Measurements from ENCODE around the gene STAM2.
A peak's percentile ranks its signal among the peaks of the same experiment; 100 is the strongest.
"Not testable (repeated sequence)": the region's sequence is repeated elsewhere in the genome, so short reads cannot be mapped to it uniquely, and the experiment has no call there.

STAM2 gene

DNA sequence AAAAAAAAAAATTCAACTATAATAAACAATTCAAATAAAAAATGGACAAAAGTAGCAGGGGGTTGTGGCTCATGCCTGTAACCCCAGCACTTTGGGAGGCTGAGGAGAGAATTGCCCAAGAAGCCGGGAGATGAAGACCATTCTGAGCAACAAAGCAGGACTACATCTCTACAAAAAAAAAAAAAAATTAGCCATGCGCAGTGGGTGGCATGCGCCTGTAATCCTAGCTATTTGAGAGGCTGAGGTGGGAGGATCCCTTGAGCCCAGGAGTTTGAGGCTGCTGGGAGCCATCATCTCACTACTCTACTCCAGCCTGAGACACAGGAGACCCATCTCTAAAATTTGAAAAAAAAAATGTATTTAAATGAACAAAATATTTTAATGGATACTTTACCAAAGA is 72.3 kb downstream of the STAM2 start:
- no peak for DNase-seq

DNA sequence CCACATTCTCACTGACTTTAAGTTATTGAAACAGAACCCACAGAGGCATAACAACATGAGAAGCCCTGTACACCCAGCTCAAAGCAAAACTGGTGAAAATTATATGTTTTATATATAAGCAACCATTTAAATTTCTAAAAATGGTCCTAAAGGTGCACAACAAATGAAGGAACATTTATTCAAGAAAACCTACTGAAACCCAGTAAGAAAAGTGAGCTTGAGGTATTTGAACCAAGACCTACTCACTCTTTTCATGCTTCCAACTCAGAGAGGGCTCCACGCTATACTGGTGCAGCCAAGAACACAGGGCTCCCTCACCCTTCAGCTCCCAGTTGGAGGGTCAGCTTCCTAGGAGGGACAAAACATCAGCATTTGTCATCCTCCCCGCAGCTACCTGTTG is 74.6 kb downstream of the STAM2 start:
- DNase-seq, result no peak

DNA sequence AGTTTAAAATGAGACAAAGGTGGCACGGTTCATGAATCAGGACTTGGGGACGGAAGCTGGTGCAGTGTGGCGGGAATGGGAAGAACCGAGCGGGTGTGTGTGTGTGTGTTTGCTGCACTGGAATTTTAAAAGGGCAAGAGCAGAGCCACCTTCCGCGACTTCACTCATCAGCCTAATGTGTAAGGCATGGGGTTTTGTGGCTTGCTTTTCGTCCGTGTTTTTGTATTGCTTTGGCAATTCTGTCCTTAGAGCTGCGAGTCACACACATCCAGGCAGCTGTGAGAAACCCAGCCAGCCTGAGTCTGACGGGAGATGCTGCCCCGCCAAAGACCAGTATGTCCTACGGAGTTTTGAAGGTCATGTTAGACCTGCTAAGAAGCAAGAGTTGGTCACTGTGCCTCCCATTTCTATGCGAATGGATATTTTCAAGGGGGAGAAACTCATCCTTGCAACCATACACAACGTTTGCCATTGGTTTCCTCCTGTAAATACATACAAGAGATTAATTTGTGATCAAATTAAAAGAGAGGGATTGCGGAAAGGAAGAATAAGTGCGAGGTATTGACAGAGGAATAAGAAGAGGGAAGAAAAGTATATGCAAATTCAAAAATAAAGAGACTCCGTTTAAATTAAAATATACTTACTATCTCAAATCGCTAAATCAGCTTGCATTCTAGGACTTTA is 76.1 kb downstream of the STAM2 start:
- DNase-seq, result no peak

DNA sequence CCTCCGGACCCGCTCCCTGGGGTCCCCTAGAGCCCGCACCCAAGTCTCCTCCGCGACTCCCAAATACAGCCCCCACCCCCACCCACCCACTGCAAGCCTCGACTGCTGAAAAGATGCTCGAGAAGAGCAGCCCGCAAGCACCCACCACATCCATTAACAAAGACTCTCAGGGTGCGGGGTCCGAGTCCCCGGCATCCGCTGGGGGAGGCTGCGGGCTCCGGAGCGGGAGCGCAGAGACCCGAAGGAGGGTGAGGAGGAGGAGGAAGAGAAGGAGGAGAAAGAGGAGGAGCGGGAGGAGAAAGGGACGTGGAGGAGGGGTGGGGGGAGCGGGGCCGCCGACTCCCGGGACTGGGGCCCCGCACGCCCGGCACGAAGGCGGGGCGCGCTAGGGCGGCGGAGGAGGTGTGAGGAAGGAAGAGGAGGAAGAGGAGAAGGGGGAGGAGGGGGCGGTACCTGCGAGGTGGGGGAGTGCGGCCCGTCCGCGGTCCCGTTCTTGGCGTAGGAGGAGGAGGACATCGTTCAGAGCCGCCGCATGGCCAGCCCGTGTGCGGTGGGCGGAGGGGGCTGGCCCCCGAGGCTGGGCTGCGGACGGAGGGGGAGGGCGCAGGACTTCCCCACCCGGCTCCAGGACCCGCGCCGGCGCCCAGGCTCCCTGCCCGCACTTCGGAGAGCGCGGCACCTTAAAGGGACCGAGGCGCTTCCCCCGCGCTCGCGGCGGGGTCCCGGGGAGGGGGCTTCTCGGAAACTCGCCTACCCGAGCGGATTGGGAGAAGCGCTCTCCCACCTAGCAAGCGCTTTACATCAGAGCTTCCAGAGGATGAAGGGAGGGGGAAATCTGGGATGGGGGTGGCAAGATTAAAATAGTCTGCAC is 76.8 kb downstream of the STAM2 start, which contains the start of gene CACNB4:
Gene CACNB4, minus strand, starts transcription at position 549 of the 871 bp plus-strand sequence.
- no peak for DNase-seq

DNA sequence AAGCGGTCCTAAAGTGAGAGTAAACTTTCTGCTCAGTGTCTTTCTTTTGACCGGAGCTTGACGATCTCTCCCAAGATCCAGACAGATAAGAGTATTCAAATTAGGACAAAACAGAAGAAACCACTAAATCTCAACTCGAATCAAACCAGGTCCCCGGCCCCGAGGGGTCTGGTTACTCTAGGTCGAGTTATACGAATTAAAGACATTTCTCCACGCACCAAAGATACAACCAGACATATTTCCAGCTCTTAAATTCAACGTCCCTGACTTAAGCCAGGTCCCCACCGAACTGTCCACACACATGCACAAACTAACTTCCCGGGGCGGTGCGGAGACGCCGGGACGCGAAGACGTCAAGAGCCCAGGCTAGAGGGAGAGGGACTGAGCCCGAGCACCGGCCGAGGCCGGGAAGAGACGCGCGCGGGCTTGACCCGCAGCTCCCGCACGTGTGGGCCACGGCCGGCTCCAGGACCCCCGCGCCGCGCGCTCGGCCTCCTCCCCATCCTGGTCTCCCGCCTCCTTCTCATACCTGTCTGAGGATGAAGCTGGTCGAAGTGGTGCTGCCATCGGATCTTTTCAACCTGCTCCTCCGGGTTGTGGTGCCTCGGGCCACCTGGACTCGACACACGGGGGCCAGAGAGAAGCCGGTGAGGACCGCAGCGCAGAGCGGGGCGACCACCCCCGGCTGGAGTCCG is 77.6 kb downstream of the STAM2 start:
- no peak for DNase-seq

DNA sequence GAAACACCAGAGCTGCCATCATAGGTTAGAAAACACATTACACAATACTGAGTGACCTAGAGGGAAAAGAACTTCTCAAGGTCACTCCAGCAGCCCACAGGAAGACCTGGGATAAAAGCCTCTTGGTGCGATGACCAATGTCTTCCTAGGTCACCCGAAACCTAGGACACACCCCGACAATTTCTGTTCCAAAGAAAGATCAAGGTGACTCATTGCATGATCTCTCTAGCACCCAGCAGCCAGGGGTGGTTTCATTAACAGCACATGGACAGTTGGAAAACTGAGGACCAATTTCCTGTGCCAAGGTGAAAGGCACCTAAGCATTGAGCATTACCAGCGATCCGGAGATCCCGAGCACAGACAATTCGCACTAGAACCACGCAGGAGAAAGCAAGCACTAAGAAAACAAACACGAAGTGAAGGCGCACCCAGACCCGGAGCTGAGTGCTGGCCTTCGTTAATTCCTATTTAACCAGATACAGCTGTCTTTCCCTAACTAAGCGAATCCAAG is 78.2 kb downstream of the STAM2 start:
- DNase-seq, result no peak

DNA sequence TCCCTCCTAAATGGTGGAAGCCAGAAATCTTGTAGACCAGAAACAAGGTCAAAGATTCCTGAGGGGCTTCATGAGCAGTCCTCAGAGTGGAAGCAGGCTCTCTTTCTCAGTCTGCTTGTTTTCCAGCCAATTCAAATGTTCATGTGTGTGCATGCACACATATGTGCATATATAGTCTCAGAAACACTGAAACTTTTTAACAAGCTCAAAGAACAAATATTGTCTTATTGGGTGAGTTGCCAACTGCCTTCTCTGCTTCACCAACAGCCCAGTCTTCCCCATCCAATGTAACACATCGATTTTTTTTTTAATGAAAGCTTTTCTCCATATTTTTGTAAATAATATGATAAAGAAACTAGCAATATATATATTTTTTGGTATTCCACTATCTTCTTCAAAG is 80.4 kb downstream of the STAM2 start:
- DNase-seq, result no peak

DNA sequence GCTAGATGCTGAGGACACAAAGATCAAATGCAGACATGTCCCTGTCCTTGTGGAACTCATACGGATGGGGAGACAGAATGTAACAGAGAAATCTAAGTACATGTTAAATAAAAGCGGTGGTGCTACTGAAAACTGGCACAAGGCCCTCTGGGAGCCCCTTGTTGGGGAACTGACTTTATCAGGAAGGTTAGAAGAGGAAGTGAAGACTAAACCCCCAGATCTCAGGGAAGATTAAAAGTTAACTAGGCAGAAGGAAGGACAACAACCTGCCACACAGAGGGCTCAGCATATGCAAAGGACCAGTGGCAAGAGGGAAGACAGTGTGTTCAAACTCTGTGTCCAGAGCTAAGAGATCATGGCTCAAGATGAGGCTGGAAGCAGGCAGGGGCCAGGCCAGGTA is 81.5 kb downstream of the STAM2 start:
- DNase-seq, result no peak

DNA sequence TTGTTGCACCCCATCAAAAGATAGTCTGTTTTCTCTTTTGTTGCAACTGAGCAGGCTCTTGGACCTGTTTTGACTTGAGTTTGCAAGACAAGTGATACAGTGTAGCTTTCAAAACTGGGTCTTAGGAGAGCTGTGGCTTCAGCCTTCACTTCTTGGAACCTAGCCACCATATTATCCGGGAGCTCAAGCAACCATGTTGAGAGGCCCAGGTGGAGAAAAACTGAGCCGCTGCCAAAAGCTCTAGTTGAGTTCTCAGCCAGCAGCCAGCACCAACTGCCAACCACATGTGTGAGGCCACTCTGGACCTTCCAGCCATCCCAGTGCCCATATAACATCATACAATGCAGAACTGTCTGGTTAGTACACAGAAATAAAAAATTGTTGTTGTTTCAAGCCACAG is 82.1 kb downstream of the STAM2 start:
- peak; percentile 80 for DNase-seq

DNA sequence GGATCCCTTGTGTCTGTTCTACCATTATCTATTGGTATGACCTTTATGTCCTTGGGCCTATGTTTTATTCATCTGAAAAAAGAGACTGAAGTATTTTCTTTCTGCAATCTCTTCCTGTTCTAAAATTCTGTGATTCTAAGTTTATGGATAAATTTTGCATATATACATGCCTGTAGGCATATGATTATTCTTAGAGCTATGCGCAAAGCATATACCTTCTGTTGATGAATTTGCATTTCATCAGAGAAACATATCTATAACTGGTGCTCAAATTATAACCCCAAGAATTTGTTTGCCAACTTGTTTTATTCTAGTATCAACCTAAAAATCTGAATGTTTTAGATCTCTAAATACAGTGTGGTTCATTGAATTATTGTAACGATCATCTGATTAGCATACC is 83.5 kb downstream of the STAM2 start:
- no peak for DNase-seq

DNA sequence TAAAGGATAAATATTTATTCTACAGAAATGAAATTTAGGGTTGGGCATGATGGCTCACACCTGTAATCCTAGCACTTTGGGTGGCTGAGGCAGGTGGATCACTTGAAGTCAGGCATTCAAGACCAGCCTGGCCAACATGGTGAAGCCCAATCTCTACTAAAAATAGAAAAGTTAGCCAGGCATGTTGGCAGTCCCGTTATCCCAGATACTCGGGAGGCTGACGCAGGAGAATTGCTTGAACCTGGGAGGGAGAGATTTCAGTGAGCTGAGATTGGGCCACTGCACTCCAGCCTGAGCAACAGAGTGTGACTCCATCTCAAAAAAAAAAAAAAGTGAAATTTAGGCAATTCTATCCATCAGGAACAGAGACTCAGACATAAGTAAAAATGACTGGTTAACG is 84.8 kb downstream of the STAM2 start:
- DNase-seq, result not testable (repeated sequence)

DNA sequence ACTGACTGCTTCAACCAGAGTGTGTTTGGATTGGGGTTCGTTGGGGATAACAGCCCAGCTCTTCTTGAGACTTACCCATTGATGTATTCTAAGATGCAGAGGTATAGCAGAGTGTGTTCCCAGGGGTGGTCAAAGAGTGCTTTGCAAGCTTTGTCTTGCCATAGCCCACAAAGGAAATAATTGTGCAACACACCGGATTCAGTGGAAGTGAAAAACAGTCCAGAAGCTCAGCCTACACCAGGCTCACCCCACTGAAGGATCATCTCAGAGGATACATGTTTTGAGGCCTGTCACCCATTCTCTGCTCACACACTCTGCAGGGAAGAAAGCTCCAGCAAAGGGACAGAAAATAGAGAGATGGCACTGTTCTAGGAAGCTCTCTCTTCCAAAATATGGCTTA is 86.3 kb downstream of the STAM2 start:
- DNase-seq, result no peak

DNA sequence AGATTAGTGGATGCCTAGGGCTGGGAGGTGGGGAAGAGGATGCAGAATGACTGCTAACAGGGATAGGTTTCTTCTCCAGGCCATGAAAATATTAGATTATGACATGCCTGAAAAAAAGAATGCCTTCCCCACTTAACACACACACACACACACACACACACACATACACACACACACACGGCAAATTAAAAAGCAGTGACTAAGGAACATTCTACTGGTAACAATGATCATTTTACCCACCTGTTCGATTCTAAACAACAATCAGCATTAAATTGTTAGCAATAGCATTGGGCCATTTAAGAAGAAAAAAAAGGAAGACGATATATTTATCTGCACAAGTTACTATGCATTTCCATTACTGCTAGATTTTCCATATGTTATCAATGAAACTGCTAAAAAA is 87.6 kb downstream of the STAM2 start:
- DNase-seq, result no peak

DNA sequence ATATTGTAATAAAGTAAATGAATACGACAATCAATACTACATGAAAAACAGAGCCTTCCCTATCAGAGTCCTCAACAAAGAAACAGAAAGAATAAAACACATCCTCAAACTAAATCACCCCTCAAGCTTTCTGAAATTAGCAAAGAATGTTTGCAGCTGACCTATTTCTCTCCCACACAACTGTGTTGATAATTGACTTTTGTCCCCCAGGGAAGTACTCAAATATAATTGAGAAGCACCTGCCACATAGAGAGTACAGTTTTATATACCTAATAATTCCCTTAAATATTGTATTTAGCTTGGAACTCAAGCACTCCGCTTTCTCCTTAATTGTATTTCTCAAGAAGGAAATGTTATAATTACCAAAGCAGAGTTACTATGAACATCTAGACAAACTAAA is 89.3 kb downstream of the STAM2 start:
- DNase-seq, result no peak

DNA sequence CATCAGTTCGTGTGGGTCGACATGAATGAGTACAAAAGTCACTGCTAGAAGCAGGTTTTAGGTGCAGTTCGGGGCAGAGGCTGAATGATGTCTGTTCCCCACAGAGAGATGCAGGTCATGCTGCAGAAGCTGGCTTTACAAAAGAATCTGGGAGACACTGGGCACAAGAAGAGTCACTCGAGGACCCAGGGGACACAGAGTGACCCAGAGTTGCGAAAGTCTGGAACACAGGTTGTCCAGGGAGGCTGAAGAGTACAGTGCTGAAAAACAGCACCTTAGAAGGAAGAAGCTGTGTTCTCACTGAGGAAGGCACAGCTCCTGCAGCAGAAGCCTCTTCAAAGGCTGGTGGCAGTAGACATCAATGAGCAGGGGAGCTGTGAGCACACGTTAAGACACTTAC is 91.5 kb downstream of the STAM2 start:
- DNase-seq, result no peak

DNA sequence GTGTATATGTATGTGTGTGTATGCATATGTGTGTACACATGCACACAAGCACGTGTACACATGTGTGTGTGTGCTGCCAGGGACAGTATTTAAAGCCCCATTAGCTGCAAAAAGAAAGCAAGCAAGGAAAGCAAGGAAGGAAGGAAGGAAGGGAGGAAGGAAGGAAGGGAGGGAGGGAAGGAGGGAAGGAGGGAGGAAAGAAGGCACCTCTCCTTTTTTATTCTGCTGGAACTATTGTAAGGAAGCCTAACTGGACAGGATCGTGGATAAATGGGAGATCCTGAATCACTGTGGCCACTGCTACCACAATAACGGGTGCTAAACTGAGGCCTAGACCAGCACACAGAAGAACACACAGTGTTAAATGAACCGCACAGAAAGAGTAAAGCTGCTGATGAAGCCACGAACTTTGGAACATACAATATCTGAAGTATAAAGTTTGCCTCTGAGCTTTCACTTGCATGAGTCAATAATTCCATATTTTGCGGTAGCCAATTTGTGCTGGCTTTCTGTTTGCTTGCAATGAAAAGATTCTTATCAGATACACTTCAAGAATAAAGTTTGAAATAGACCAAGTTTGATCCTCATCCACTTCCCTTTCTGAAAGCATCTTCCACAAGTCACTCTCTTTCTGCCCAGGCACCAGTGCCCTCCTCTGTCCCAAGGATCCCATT is 92.2 kb downstream of the STAM2 start:
- no peak for DNase-seq

DNA sequence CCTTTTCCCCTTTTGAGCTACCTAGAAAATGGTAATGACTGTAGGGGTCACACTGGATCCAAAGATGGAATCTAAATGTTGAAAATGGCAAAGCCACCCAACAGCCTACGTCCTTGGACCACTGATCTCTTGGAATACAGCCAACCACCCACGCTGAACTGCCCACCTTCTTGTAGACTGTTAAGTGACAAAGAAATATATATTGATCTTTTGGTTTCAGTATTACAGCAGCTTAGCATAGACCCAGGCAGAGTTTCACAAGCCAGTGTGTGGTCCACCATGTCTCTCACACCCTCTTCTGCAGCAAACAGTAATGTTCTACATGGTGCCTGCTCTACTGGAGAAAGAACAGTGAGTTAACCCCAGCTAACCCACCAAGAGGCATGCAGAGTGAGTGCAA is 96.9 kb downstream of the STAM2 start:
- DNase-seq, result no peak

DNA sequence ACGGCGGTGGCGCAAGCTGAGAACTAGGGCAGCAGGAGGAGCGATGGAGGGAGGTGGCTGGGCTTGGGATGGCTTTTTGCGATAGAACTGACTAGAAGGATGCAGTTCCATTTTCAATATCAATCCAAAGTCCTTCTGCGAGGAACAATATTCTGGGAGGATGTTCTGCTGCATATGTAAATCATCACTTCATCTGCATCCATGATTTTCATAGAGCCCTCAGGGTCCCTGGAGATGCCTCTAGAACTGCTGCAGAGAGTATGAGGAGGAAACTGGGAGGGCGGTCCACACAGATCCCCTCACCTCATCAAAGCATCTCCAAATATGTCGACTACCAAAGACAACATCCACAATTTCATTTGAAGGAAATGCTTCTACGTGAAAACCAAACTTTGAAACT is 97.5 kb downstream of the STAM2 start:
- DNase-seq, result no peak

DNA sequence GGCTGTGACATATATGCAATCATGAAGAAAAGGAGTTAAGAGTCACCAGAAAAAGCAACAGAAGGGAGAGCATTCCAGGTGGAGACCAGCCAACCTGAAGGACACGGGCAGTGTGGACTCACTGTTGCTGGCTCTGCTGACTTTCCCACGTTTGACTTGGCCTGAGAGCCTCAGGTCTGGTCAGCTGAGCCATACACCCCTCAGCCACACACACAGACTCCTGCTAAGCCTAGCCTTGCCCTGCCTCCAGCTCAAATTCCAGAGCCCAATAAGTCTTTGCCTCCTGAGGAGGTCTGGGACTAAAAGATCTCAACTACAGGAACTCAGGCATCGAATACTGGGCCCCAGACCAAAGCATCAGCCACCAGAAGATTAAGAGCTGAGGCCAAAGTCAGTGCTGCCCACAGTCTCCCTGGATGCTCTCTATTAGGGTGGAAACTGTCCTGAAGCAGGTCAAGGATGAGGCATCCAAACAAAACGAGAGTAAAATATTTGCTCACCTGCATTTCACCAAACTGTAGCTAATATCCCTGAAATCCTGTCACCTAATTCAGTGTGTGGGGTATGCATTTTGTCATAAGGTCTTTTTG is 100.0 kb downstream of the STAM2 start:
- no peak for DNase-seq

DNA sequence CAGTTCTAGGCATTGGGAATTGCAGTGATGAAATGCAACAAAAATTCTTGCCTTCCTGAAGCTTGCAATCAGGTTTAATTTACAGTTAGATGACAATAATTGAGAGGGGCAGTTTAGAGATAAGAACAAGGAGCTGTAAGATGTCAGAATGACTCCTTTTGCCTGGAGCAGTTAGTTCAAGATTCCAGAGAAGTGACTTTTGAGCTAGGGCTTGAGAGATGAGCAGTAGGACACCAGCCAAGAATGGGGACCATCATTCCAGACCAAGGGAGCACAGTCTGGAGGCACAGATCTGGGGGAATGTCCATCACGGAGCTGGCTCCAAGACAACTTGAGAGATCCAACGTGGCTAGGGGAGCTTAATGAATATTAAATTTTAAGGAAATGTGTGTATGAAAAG is 103.6 kb downstream of the STAM2 start:
- no peak for DNase-seq

DNA sequence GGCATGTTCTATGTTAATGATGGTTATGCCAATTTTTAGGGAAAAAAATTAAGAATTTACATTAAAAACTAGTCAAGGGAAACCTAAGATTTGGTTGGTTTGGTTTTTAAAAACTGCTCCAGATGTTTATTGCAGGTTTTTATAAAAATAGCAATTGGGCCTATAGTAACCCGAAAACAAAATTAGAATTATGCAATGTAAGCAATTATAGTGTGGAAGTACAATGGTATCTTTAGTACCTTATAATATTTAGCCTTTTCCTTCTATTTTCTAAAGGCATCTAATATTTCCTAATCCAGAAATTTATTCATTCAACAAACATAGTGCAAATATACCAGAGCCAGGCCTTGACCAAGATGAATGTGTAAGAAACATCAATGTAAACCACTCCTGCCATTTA is 104.0 kb downstream of the STAM2 start:
- no peak for DNase-seq

DNA sequence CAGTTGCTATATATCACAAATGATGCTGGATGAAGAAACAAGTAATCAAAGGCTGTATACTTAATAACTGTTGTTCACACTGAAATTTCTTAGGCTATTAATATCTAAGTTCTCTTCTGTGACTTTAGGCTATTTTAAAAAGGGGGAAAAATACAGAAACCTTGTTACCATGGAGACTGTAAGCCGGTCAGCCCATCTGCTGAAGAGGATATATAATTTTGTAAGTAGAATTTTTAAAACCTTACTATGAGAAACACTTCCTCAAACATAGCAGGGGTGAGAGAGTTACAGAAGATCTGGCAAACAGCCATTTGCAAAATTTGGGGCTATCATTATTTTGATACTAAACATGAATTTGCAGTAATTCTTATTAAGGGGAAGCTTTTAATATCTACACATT is 104.5 kb downstream of the STAM2 start:
- no peak for DNase-seq

DNA sequence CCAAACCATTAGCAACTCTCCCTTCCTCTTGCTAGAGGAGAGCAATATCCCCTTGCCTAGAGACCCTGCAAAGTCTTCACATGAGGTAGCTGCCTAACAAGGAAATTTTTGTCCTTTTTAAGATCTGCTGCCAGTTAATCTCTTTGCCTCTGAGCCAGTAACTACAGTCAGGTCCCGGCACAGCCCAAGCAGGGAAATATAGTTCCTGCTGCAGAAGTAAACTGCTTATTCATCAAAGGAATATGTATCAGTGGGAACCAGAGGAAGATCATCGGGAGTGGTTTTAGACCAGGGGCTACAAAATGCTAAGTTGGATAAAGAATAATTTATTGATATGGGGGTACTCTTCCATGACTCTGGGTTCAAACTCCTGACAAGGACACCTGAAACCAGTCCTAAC is 107.3 kb downstream of the STAM2 start:
- no peak for DNase-seq

All from NCI-H446 treated with DMSO at 0.1 percent for 48 hours (cell line).